ENCODE data around the gene NUAK1.

DNA sequence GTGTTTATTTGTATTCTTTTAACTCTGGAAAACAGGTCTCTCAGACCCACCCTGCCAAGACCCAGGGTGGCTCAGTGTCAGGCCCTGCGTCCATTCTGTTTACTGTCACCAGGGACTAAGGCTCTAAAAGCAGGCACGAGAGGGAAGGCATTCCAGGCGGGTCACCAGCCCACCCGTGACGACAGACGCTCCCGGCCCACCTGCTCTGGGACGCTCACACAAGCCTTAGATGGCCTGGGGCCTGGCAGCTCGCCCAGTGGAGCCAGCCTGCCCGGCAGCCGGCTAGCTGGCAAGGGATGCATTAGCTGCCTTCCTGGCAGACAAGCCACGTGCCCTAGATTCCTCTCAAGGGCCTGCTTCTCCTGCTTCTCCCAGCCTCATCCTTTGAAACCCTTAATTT, 9.2 kb upstream of the NUAK1 start:
- TF ChIP-seq, protein P1, sequence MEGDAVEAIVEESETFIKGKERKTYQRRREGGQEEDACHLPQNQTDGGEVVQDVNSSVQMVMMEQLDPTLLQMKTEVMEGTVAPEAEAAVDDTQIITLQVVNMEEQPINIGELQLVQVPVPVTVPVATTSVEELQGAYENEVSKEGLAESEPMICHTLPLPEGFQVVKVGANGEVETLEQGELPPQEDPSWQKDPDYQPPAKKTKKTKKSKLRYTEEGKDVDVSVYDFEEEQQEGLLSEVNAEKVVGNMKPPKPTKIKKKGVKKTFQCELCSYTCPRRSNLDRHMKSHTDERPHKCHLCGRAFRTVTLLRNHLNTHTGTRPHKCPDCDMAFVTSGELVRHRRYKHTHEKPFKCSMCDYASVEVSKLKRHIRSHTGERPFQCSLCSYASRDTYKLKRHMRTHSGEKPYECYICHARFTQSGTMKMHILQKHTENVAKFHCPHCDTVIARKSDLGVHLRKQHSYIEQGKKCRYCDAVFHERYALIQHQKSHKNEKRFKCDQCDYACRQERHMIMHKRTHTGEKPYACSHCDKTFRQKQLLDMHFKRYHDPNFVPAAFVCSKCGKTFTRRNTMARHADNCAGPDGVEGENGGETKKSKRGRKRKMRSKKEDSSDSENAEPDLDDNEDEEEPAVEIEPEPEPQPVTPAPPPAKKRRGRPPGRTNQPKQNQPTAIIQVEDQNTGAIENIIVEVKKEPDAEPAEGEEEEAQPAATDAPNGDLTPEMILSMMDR (IDR thresholded peaks at IDR 0.05; ENCODE audit: low read depth, low read length) = no peak
- TF ChIP-seq EZH2phosphoT487 (IDR thresholded peaks at IDR 0.05; ENCODE audit: low read depth) = no peak

All from OCI-LY3 (cell line).